ENCODE measurements around the gene ADCY3.

The ADCY3 gene

DNA sequence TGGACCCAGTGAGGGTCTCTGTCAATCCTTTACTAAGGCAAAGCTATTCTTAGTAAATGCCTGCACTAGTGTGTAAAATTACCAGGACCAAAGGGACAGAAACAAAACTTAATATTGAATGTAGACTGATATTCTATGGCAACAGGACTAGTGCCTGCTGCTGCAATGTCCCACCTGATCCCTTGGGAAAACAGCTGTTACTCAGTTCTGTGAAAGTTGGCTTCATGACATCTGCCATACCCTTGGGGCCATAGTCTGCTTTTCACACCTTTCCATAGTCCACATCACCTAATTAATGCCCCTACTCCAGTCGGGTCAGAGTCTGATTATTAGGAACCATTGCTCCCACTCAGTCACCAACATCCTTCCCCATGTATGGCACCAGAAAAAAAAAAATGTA is 37.2 kb upstream of the ADCY3 start:
- TF ChIP-seq ZNF8 (CRISPR knock-in tag; IDR thresholded peaks at IDR 0.05) (no peak), TOX (CRISPR knock-in tag; IDR thresholded peaks at IDR 0.05; ENCODE audit: borderline replicate concordance) (no peak), ISL1 (CRISPR knock-in tag; IDR thresholded peaks at IDR 0.05) (no peak), CSRNP3 (CRISPR knock-in tag; IDR thresholded peaks at IDR 0.05) (no peak), OSR1 (CRISPR knock-in tag; IDR thresholded peaks at IDR 0.05) (no peak)
- ATAC-seq = no peak

- no peak for TF ChIP-seq GLIS3 (CRISPR knock-in tag; IDR thresholded peaks at IDR 0.05)
- TF ChIP-seq ZNF8 (CRISPR knock-in tag; IDR thresholded peaks at IDR 0.05) = no peak
- no peak for TF ChIP-seq TCF4 (CRISPR knock-in tag; IDR thresholded peaks at IDR 0.05; ENCODE audit: borderline replicate concordance)
- no peak for TF ChIP-seq CSDC2 (CRISPR knock-in tag; IDR thresholded peaks at IDR 0.05)
- no peak for TF ChIP-seq RARB (CRISPR knock-in tag; IDR thresholded peaks at IDR 0.05)
- TF ChIP-seq OSR1 (CRISPR knock-in tag; IDR thresholded peaks at IDR 0.05) = no peak
- no peak for TF ChIP-seq ZC3H10 (CRISPR knock-in tag; IDR thresholded peaks at IDR 0.05)
- no peak for ATAC-seq
Observed at GRCh38 chr2:24955921-24956320, 35.9 kb upstream of the ADCY3 start.

DNA sequence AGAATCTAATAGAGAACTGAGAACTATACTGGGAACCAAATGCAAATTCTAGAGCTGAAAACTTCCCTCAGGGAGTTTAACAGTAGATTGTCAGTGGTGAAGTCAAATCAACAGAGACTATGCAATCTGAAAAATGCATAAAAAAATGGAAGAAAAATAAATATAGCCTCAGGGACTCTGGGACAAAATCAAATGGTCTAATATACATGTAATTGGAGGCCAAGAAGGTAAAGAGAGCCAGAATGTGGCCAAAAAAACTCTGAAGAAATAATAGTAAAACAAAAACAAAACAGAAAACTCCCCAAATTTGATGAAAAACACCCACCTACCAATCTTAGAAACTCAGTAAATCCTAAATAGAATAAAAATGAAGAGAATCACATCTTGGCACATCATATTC is 35.2 kb upstream of the ADCY3 start:
- TF ChIP-seq CSRNP3 (CRISPR knock-in tag; IDR thresholded peaks at IDR 0.05) = no peak

DNA sequence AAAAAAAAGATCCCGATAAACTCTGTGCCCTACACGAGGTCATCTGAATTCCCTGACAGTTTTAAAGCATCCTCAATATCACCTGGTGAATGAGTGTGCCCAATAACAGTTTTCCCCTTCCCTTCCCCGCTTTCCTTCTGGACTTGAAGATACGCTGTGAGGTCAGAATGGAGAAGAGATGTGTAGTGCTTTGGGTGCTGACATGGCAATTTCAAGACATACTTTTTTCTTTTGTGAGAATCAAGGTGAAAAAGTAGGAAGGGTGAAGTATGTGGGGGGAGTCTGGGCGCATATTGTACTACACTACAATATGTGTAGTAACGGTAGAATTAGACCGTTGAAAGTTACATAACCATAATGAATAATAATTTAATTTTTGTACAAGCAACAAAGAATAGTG is 30.1 kb upstream of the ADCY3 start:
- TF ChIP-seq POU6F1 (CRISPR knock-in tag; IDR thresholded peaks at IDR 0.05; ENCODE audit: borderline replicate concordance, low read depth) = no peak
- no peak for TF ChIP-seq ZC3H10 (CRISPR knock-in tag; IDR thresholded peaks at IDR 0.05)
- ATAC-seq = no peak

More for the DNA sequence above, 35.2 kb upstream of the ADCY3 start:
- ATAC-seq = no peak

DNA sequence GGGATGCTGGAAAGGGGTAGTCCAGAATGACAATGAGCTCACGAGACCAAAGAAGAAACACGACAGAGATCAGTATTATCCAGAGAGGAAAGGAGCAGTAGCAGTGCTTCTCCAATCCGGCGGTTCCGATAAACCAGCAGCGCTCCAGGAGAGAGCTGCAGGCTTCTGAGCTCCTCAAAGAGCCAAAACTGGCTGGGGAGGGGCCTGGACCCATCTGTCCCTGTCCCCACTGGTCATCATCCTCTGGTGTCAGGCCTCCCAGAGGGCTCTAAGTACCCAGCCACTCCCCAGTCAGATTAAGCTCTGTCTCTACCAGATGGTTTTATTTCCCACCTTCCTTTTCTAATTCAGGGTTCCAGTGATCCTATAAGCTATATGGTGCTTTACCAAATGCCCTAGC is 28.5 kb upstream of the ADCY3 start:
- TF ChIP-seq ISL1 (CRISPR knock-in tag; IDR thresholded peaks at IDR 0.05) (no peak), RARB (CRISPR knock-in tag; IDR thresholded peaks at IDR 0.05) (no peak), ARNTL (CRISPR knock-in tag; IDR thresholded peaks at IDR 0.05; ENCODE audit: borderline replicate concordance, low read depth) (no peak), PATZ1 (CRISPR knock-in tag; IDR thresholded peaks at IDR 0.05; ENCODE audit: borderline replicate concordance) (no peak), BACH2 (CRISPR knock-in tag; IDR thresholded peaks at IDR 0.05; ENCODE audit: borderline replicate concordance) (no peak), TCF4 (CRISPR knock-in tag; IDR thresholded peaks at IDR 0.05; ENCODE audit: borderline replicate concordance) (no peak), ZC3H10 (CRISPR knock-in tag; IDR thresholded peaks at IDR 0.05) (no peak), CSRNP3 (CRISPR knock-in tag; IDR thresholded peaks at IDR 0.05) (no peak), ZFP3 (CRISPR knock-in tag; IDR thresholded peaks at IDR 0.05) (no peak), ESRRG (CRISPR knock-in tag; IDR thresholded peaks at IDR 0.05) (no peak), CSDC2 (CRISPR knock-in tag; IDR thresholded peaks at IDR 0.05) (no peak), ZNF565 (CRISPR knock-in tag; conservative IDR thresholded peaks at IDR 0.05; ENCODE audit: low read depth) (no peak), SNAI2 (CRISPR knock-in tag; IDR thresholded peaks at IDR 0.05) (no peak), ZNF8 (CRISPR knock-in tag; IDR thresholded peaks at IDR 0.05) (no peak), PPARA (CRISPR knock-in tag; IDR thresholded peaks at IDR 0.05; ENCODE audit: borderline replicate concordance) (no peak), TOX (CRISPR knock-in tag; IDR thresholded peaks at IDR 0.05; ENCODE audit: borderline replicate concordance) (no peak), ZFP30 (CRISPR knock-in tag; IDR thresholded peaks at IDR 0.05) (no peak)
- TF ChIP-seq, protein P1, sequence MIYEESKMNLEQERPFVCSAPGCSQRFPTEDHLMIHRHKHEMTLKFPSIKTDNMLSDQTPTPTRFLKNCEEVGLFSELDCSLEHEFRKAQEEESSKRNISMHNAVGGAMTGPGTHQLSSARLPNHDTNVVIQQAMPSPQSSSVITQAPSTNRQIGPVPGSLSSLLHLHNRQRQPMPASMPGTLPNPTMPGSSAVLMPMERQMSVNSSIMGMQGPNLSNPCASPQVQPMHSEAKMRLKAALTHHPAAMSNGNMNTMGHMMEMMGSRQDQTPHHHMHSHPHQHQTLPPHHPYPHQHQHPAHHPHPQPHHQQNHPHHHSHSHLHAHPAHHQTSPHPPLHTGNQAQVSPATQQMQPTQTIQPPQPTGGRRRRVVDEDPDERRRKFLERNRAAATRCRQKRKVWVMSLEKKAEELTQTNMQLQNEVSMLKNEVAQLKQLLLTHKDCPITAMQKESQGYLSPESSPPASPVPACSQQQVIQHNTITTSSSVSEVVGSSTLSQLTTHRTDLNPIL (CRISPR knock-in tag; IDR thresholded peaks at IDR 0.05; ENCODE audit: low read depth) = no peak
- no peak for ATAC-seq

Measured in SK-N-SH treated with all-trans-retinoic acid at 6 μM for 48 hours (cell line).